HG03025 (cell line): ENCODE measurements around the gene P2RY6.

Experiments used
- ATAC-seq: cut with Tn5 transposase; IDR thresholded peaks from one replicate; pipeline ENCODE4 v1.9.1; 2021; ENCODE audit warnings: mild to moderate bottlenecking, moderate library complexity; ENCODE audit not compliant: unreplicated experiment, low FRiP score

The P2RY6 gene

GRCh38 chr11:73312851-73313327, 40.8 kb downstream of the P2RY6 start:
- no peak for ATAC-seq

DNA sequence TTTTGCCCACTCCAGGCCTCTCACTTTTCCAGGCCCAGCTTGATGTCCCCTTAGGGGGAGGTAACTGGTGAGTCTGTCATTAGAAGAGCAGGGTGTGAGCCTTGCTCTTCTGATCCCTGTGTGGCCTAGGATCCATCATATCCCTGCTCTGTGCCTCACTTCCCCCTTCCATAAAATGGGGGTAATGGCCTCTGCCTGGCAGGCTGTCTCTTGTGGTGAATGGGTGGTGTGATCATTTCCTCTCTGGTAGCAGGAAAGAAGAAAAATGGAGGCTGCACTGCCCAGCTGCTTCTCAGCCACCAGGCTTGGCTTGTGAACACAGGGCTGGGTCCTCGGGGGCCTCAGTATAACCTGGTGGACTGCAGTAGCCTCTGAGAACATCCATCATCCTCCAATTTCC, 41.5 kb downstream of the P2RY6 start:
- ATAC-seq, result no peak

GRCh38 chr11:73314117-73314961, 42.2 kb downstream of the P2RY6 start:
- no peak for ATAC-seq

GRCh38 chr11:73315293-73316020, 43.3 kb downstream of the P2RY6 start:
- no peak for ATAC-seq

DNA sequence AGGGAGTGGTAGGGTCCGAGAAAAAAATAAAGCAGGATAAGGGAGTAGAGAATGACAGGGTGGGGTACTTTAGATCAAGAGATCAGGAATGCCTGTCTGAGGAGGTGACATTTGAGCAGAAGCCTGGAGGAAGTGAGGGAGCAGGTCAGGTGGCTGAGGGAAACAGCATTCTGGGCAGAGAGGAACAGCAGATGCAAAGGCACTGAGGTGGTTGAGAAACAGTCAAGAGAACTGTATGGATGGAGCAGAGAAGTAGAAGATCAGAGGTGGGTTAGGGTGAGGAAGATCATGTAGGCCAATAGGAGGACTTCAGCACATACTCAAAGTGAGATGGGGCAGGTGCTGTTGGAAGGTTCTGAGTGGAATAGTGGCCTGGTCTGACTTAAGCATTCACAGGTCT, 44.3 kb downstream of the P2RY6 start:
- no peak for ATAC-seq

DNA sequence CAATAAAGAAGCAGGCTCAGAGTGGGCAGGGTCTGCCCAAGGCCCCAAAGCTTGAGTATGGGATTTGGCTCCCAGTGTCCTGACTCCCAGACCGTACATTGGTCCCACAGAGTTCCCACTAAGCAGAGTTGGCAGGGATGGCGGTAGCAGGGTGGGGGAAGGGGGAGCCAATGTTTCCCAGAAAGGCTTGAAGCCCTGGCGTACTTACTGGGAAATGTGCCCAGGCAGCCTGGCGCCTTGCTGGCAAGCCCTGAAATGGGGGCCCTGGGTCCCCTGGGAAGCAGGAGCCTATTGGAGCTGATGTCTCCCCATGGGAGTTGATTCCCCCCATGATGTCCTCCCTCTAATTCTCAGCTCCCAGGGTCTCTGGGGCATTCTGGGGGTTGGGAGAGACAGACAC, 45.2 kb downstream of the P2RY6 start:
- no peak for ATAC-seq

- ATAC-seq, result no peak
Measured at GRCh38 chr11:73317803-73318202, 45.7 kb downstream of the P2RY6 start.

- no peak for ATAC-seq
Measured at GRCh38 chr11:73318501-73319011, 46.4 kb downstream of the P2RY6 start.

DNA sequence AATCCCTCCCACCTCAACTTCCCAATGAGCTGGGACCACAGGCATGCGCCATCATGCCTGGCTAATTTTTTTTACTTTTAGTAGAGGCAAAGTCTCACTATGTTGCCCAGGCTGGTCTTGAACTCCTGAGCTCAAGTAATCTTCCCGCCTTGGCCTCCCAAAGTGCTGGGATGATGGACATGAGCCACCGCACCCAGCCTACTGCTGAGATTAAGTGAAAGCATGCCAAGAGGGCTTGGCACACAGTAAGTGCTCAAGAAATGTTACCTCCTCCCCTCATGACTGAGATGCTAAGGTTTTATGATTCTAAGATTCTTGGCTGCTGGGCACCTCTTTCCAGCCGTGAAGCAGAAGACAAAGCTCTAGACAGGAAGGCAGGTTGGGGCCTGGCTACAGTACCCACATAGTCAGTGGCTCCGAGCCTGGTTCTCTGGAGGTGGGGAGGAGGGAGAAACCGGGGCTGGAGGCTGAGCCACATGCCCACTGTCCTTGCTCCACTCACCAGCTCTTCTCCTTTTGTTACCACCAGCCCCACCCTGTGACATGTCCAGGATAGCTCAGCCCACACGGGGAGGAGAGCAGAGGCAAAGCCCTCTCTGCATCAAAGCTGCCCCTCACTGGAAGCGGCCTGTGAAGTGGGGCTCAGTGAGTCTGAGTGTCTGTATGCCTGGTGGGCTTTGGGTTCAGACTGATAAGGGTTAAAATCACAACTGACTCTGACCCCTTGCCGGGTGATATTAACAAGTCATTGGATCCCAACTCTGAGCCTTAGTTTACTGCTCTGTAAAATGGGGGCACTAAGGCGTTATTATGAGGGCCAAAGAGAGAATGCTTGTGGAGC, 48.8 kb downstream of the P2RY6 start:
- ATAC-seq, result no peak

- ATAC-seq, result no peak
Measured at GRCh38 chr11:73321604-73322381, 49.7 kb downstream of the P2RY6 start.

- no peak for ATAC-seq
Measured at GRCh38 chr11:73322382-73323306, 50.5 kb downstream of the P2RY6 start.

DNA sequence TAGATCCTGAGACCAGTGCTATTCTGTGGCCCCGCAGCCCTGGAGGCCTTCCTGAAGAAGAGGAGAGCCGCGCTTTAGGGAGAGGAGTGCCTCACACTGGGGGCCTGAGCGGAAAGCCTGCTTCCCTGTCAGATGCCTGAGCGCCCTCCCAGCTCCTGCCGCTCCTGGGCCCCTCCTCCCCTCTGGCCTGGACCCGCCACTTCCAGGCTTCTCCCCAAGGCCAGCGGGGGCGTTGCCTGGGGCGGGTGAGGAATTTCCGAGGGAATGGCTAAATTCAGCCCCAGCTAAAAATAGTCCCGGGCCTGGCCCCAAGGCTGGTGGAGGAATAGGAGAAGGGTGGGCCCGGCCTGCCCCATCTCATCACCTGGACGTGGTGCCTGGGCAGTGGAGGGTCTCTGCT, 51.3 kb downstream of the P2RY6 start:
- no peak for ATAC-seq

DNA sequence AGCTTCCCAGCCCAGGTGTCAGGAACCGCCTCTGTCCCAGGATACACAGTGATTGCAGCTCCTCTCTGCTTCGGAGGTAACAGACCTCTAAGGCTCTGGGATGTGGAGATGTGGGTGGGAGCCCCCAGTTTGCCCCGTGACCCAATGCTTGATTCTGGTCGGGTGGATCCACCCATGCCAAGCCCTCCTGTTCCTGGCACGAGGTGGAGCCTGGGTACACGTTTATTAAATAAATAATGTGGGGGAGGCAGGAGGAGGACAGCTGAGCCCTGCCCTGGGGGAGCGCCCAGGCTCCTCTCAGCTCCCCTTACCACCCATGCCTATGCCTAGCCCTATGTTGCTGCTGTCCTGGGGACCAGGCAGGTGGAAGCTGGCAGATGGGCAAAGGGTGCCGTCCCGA, 52.0 kb downstream of the P2RY6 start:
- ATAC-seq, result no peak

GRCh38 chr11:73324665-73325035, 52.5 kb downstream of the P2RY6 start:
- no peak for ATAC-seq

DNA sequence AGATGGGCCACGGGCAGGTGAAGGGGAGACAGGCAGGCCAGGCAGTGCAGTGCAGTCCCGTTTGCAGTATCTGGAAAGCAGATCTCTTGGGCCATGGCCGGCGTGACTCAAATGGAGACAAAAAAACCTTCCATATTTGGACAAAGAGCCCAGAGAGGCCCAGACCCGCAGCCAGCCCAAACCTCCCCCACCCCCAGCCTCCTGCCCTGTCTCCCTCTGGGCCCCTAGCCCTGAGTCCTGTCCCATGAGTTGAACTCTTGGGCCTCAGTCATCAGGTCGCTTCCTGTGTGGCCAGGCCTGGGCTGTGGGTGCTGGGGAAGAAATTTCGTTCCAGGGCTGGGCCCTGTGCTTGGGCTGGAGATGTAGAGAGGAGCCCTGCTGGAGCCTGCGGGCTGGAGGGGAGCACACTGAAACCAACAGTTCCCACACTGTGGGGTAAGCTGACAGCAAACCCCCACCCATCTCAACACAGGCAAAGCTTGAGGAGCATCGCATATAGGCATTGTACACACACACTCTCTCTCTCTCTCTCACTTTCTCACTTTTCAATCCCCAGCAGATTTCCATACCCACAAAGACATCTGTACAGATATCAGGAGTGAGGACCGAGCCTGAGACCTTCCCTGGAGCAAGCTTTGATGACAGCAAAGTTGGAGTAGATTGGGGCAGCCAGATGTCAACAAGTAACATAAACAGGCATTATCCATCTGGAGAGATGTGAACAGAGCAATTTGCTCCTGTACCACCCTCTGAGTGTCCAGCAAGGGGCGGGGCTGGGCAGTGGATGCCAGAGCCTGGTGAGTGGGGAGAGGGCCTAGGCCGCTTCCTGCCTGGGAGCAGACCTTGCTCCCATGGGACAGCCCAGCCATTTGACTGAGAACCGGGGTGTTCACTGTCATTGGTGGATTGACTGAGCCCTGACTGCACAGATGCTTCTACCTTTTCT, 53.2 kb downstream of the P2RY6 start:
- ATAC-seq, result no peak

DNA sequence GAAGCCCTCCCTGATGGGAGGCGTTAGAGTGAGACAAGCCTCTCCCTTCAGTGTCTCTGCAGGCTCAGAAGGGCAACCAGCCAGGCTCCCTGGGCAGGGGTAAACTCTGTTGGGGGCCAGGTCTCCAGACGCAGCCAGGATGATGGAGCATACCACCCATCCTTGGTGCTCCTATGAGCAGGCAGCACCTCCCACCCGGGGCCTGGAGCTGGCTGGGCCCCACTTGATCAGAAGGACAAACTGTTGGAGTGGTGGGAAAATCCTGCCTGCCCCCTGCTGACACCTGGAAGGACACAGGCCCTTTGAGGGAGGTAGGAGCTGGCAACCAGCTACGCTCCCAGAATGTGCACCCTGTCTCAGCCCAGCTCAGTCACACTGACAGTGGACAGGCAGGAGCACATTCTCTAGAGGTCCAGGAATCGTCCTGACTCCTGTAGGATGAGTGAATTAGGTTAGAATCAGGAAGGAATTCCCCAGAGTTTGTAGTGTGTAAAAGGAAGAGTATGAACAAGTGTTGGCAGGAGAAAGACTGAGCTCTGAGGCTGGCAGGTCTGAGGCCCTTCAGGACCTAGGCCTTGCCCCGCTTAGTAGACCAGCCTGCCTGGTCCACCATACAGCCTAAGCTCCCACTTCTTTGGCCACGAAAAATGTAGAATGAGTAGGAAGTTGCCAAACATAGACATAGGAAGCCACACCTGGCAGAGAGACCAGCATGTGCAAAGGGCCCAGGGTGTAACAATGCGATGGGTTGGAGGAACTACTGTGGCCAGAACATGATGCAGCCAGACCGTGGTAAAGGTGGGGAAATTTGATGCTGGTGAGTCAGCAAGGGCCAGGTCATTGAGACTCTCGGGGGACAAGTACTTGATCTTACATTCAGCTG, 55.0 kb downstream of the P2RY6 start:
- ATAC-seq, result no peak

- no peak for ATAC-seq
Measured at GRCh38 chr11:73327812-73328364, 55.8 kb downstream of the P2RY6 start.
